A673 (cell line): ENCODE results near the gene HSPA6. TPM values are rescaled to one million over a fixed set of nuclear protein-coding genes. Genes with fewer than 3 reads are reported as not detected.
A peak's percentile ranks its signal among the peaks of the same experiment; 100 is the strongest.

ENCODE experiments used
- BruUV-seq: library from RNA; stranded (reverse); fragments of 400-500 nt; replicated peaks from 2 replicates; lab custom pipeline; 2021; lab: Mats Ljungman, UMichigan
- CTCF ChIA-PET: fragments of 300-600 bp; sonication (Branson Sonifier 250); formaldehyde crosslinking; loops from one replicate; lab custom pipeline; 2022; ENCODE audit warnings: antibody characterized with exemption; lab: Charles Lee
- POLR2A ChIA-PET: fragments of 300-600 bp; sonication (Branson Sonifier 250); formaldehyde crosslinking; loops from one replicate; lab custom pipeline; 2022; ENCODE audit warnings: antibody characterized with exemption; ENCODE audit not compliant: low non-redundant PET; lab: Charles Lee
- DNase-seq: peaks from one replicate; pipeline ENCODE4 v3.0.0-alpha.2; 2015; ENCODE audit warnings: low spot score
- H3K27ac ChIP-seq: fragments of 200-600 bp; sonication (generic); 2 replicates; pipeline ENCODE4 v1.5.1; 2016; ENCODE audit warnings: mixed run types, low read depth, mild to moderate bottlenecking, mixed read lengths, antibody characterized with exemption, low read length; ENCODE audit not compliant: poor library complexity, severe bottlenecking
- H3K27me3 ChIP-seq: fragments of 200-600 bp; sonication (generic); replicated peaks from 2 replicates; pipeline ENCODE4 v1.6.1; 2017; ENCODE audit warnings: mixed run types, low read depth, mild to moderate bottlenecking, mixed read lengths, antibody characterized with exemption, low read length; ENCODE audit not compliant: insufficient read depth, poor library complexity
- H3K36me3 ChIP-seq: fragments of 200-600 bp; sonication (generic); 2 replicates; pipeline ENCODE4 v1.6.1; 2016; ENCODE audit warnings: mixed run types, mild to moderate bottlenecking, mixed read lengths, antibody characterized with exemption, low read length; ENCODE audit not compliant: insufficient read depth, poor library complexity, severe bottlenecking
- H3K4me1 ChIP-seq: fragments of 200-600 bp; sonication (generic); 2 replicates; pipeline ENCODE4 v1.6.1; 2017; ENCODE audit warnings: mixed run types, mild to moderate bottlenecking, mixed read lengths, antibody characterized with exemption, low read length; ENCODE audit not compliant: insufficient read depth, poor library complexity, severe bottlenecking
- H3K4me3 ChIP-seq: fragments of 200-600 bp; sonication (generic); 2 replicates; pipeline ENCODE4 v1.5.1; 2016; ENCODE audit warnings: low read depth, mixed run types, mild to moderate bottlenecking, mixed read lengths, low read length; ENCODE audit not compliant: poor library complexity, severe bottlenecking
- H3K9me3 ChIP-seq: fragments of 200-600 bp; sonication (generic); 2 replicates; pipeline ENCODE4 v1.6.1; 2016; ENCODE audit warnings: mixed run types, low read depth, mild to moderate bottlenecking, mixed read lengths, antibody characterized with exemption, low read length; ENCODE audit not compliant: poor library complexity, severe bottlenecking
- CTCF ChIP-seq: fragments of 300-800, 200-600 bp; sonication (generic); conservative IDR thresholded peaks from 2 replicates; pipeline ENCODE4 v1.5.1; 2017; ENCODE audit warnings: low read depth, mild to moderate bottlenecking, antibody characterized with exemption, low read length, moderate library complexity, mixed read lengths
- EZH2 ChIP-seq: fragments of 200-600 bp; sonication (generic); IDR thresholded peaks from 2 replicates; pipeline ENCODE4 v1.6.1; 2017; ENCODE audit warnings: borderline replicate concordance, low read depth, mild to moderate bottlenecking, mixed read lengths, antibody characterized with exemption, low read length; ENCODE audit not compliant: poor library complexity, severe bottlenecking
- intact Hi-C: fragments of 100-400 bp; cut with micrococcal nuclease; formaldehyde crosslinking; loops from one replicate; pipeline ENCODE4 v1.10.0; 2022; ENCODE audit not compliant: unreplicated experiment
- total RNA-seq: library from RNA; stranded (reverse); gene quantifications from 2 replicates; pipeline ENCODE4 v1.2.3, GENCODE V29; 2021

Gene HSPA6
- total RNA-seq, 1 experiment from 2014 or later, result 0.28 TPM

GRCh38 chr1:161484613-161485012 is 39.7 kb upstream of the HSPA6 start:
- Histone ChIP-seq H3K27ac (no peak overlapping the region), H3K4me1 (no peaks in the 10 kb centered on the region), H3K9me3 (no peaks in the 10 kb centered on the region), H3K27me3 (peaks cover 20% of the 10 kb centered on the region), H3K4me3 (no peak overlapping the region), H3K36me3 (no peaks in the 10 kb centered on the region)
- TF ChIP-seq EZH2 (no peak), CTCF (peak; percentile 50)
- intact Hi-C loops, result no loop called here
- ChIA-PET CTCF (interaction anchor here (1.0 kb wide), 1 partner anchor 552 kb away, joined by 7 read pairs; no protein-coding TSS in a partner anchor), POLR2A (no interaction called here)
- DNase-seq, result no peak
- no TSS peak for BruUV-seq

GRCh38 chr1:161486806-161487741 is 37.3 kb upstream of the HSPA6 start:
- DNase-seq, result peak; percentile 83
- POLR2A ChIA-PET, result no interaction called here
- Histone ChIP-seq H3K4me1 (no peaks in the 10 kb centered on the region), H3K36me3 (no peaks in the 10 kb centered on the region), H3K27me3 (peaks cover 38% of the 10 kb centered on the region), H3K4me3 (peak overlapping the region; percentile 16), H3K9me3 (no peaks in the 10 kb centered on the region), H3K27ac (no peak overlapping the region)
- peak; percentile 86 for TF ChIP-seq CTCF
- no peak for TF ChIP-seq EZH2
- BruUV-seq, result no TSS peak
- CTCF ChIA-PET, result interaction anchor here (0.7 to 1.7 kb wide), 2 partner anchors 251 to 254 kb away, joined by 5 to 14 read pairs; no protein-coding TSS in a partner anchor
- intact Hi-C loops, result loop anchor here (2.0 kb wide), 1 partner anchor 252 kb away; no protein-coding TSS in a partner anchor

- intact Hi-C loops, result no loop called here
- BruUV-seq, result no TSS peak
- Histone ChIP-seq H3K36me3 (no peaks in the 10 kb centered on the region), H3K4me1 (no peaks in the 10 kb centered on the region), H3K4me3 (no peak overlapping the region), H3K27me3 (peaks cover 30% of the 10 kb centered on the region), H3K9me3 (no peaks in the 10 kb centered on the region), H3K27ac (no peak overlapping the region)
- TF ChIP-seq EZH2 (no peak), CTCF (no peak)
- ChIA-PET CTCF (no interaction called here), POLR2A (no interaction called here)
- DNase-seq, result no peak
Observed at GRCh38 chr1:161491472-161491871, 32.9 kb upstream of the HSPA6 start.
